ENCODE results near the gene ERCC2. TPM values are rescaled to one million over a fixed set of nuclear protein-coding genes. Genes with fewer than 3 reads are reported as not detected.

Gene ERCC2
- total RNA-seq, 1 donor = 52.5 TPM

DNA sequence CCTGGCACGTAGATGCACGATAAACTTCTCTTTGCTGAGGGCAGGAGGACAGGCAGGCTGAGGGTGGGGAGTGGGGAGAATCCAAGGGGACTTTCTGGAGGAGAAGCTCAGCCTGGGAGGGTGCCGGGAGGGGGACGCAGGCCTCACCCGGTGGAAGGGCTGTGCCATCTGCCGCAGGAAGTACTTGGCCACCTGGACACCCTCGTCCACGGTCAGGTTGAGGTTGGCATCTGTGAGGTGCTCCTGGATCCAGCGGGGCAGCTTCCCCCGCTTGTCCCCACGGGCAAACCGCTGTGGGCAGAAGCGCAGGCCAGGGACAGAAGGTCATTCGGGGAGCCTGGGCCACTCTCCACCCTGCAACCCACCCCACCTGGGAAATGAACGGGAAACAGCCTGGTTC is 18.3 kb downstream of the ERCC2 start:
- Histone ChIP-seq H3K4me3 (ENCODE audit: insufficient read depth, low read length) (no peak overlapping the region), H3K4me2 (ENCODE audit: insufficient read depth, low read length) (no peak overlapping the region), H3K79me2 (ENCODE audit: insufficient read depth, low read length) (no peaks in the 10 kb centered on the region), H3K27me3 (ENCODE audit: insufficient read depth, low read length) (no peaks in the 10 kb centered on the region), H2AFZ (ENCODE audit: low read length) (no peak overlapping the region), H3K9me3 (ENCODE audit: low read depth, low read length) (no peaks in the 10 kb centered on the region), H3K36me3 (ENCODE audit: insufficient read depth, low read length) (peaks cover 57% of the 10 kb centered on the region), H3K4me1 (ENCODE audit: insufficient read depth, low read length) (no peaks in the 10 kb centered on the region), H4K20me1 (ENCODE audit: insufficient read depth, low read length) (peaks cover 26% of the 10 kb centered on the region), H3K27ac (ENCODE audit: low read depth, low read length) (no peak overlapping the region)
- TF ChIP-seq, protein P1, sequence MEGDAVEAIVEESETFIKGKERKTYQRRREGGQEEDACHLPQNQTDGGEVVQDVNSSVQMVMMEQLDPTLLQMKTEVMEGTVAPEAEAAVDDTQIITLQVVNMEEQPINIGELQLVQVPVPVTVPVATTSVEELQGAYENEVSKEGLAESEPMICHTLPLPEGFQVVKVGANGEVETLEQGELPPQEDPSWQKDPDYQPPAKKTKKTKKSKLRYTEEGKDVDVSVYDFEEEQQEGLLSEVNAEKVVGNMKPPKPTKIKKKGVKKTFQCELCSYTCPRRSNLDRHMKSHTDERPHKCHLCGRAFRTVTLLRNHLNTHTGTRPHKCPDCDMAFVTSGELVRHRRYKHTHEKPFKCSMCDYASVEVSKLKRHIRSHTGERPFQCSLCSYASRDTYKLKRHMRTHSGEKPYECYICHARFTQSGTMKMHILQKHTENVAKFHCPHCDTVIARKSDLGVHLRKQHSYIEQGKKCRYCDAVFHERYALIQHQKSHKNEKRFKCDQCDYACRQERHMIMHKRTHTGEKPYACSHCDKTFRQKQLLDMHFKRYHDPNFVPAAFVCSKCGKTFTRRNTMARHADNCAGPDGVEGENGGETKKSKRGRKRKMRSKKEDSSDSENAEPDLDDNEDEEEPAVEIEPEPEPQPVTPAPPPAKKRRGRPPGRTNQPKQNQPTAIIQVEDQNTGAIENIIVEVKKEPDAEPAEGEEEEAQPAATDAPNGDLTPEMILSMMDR (IDR thresholded peaks at IDR 0.05; ENCODE audit: extremely low read depth, low read depth, low read length) = no peak
- DNase-seq (ENCODE audit: insufficient read length, low spot score, missing footprints) = no peak

GRCh38 chr19:45351401-45351952 is 18.9 kb downstream of the ERCC2 start:
- no peak overlapping the region for H2AFZ ChIP-seq (ENCODE audit: low read length)
- peaks cover 21% of the 10 kb centered on the region for H4K20me1 ChIP-seq (ENCODE audit: insufficient read depth, low read length)
- no peak overlapping the region for H3K4me3 ChIP-seq (ENCODE audit: insufficient read depth, low read length)
- no peaks in the 10 kb centered on the region for H3K79me2 ChIP-seq (ENCODE audit: insufficient read depth, low read length)
- peak; percentile 71 for DNase-seq (ENCODE audit: insufficient read length, low spot score, missing footprints)
- H3K4me2 ChIP-seq (ENCODE audit: insufficient read depth, low read length) = no peak overlapping the region
- H3K4me1 ChIP-seq (ENCODE audit: insufficient read depth, low read length) = no peaks in the 10 kb centered on the region
- peaks cover 51% of the 10 kb centered on the region for H3K36me3 ChIP-seq (ENCODE audit: insufficient read depth, low read length)
- H3K27me3 ChIP-seq (ENCODE audit: insufficient read depth, low read length) = no peaks in the 10 kb centered on the region
- TF ChIP-seq, protein P1 (IDR thresholded peaks at IDR 0.05; ENCODE audit: extremely low read depth, low read depth, low read length) = no peak
- no peaks in the 10 kb centered on the region for H3K9me3 ChIP-seq (ENCODE audit: low read depth, low read length)
- H3K27ac ChIP-seq (ENCODE audit: low read depth, low read length) = no peak overlapping the region

GRCh38 chr19:45350477-45351058 is 19.8 kb downstream of the ERCC2 start:
- H3K27ac ChIP-seq (ENCODE audit: low read depth, low read length) = no peak overlapping the region
- no peak overlapping the region for H3K4me2 ChIP-seq (ENCODE audit: insufficient read depth, low read length)
- peaks cover 42% of the 10 kb centered on the region for H3K36me3 ChIP-seq (ENCODE audit: insufficient read depth, low read length)
- H3K9me3 ChIP-seq (ENCODE audit: low read depth, low read length) = no peaks in the 10 kb centered on the region
- H3K4me1 ChIP-seq (ENCODE audit: insufficient read depth, low read length) = no peaks in the 10 kb centered on the region
- peaks cover 14% of the 10 kb centered on the region for H4K20me1 ChIP-seq (ENCODE audit: insufficient read depth, low read length)
- H2AFZ ChIP-seq (ENCODE audit: low read length) = no peak overlapping the region
- H3K27me3 ChIP-seq (ENCODE audit: insufficient read depth, low read length) = no peaks in the 10 kb centered on the region
- TF ChIP-seq, protein P1 (IDR thresholded peaks at IDR 0.05; ENCODE audit: extremely low read depth, low read depth, low read length) = no peak
- peak; percentile 55 for DNase-seq (ENCODE audit: insufficient read length, low spot score, missing footprints)
- no peak overlapping the region for H3K4me3 ChIP-seq (ENCODE audit: insufficient read depth, low read length)
- H3K79me2 ChIP-seq (ENCODE audit: insufficient read depth, low read length) = no peaks in the 10 kb centered on the region

GRCh38 chr19:45349430-45349941 is 20.9 kb downstream of the ERCC2 start:
- TF ChIP-seq, protein P1 (IDR thresholded peaks at IDR 0.05; ENCODE audit: extremely low read depth, low read depth, low read length) = no peak
- peaks cover 37% of the 10 kb centered on the region for H3K36me3 ChIP-seq (ENCODE audit: insufficient read depth, low read length)
- no peak overlapping the region for H3K4me2 ChIP-seq (ENCODE audit: insufficient read depth, low read length)
- peaks cover 9% of the 10 kb centered on the region for H4K20me1 ChIP-seq (ENCODE audit: insufficient read depth, low read length)
- H3K79me2 ChIP-seq (ENCODE audit: insufficient read depth, low read length) = no peaks in the 10 kb centered on the region
- H3K9me3 ChIP-seq (ENCODE audit: low read depth, low read length) = no peaks in the 10 kb centered on the region
- peak; percentile 72 for DNase-seq (ENCODE audit: insufficient read length, low spot score, missing footprints)
- H2AFZ ChIP-seq (ENCODE audit: low read length) = no peak overlapping the region
- no peak overlapping the region for H3K27ac ChIP-seq (ENCODE audit: low read depth, low read length)
- H3K4me1 ChIP-seq (ENCODE audit: insufficient read depth, low read length) = no peaks in the 10 kb centered on the region
- no peaks in the 10 kb centered on the region for H3K27me3 ChIP-seq (ENCODE audit: insufficient read depth, low read length)
- no peak overlapping the region for H3K4me3 ChIP-seq (ENCODE audit: insufficient read depth, low read length)

Data from osteoblast (primary cell).